Left cardiac atrium (tissue), 4 donors: ENCODE results near the gene BMAL1. TPM values are rescaled to one million over a fixed set of nuclear protein-coding genes. Genes with fewer than 3 reads are reported as not detected.

Experiments used
- ATAC-seq, 2 donors: fragments of 200-7000 bp; cut with Tn5 transposase; one replicate each; pipeline ENCODE4 v1.9.1; 2020; ENCODE audit warnings: mild to moderate bottlenecking in 2 of 2, moderate library complexity in 2 of 2
- DNase-seq: peaks from one replicate; pipeline ENCODE4 v3.0.0-alpha.2; 2020
- intact Hi-C, 2 donors: fragments of 100-400 bp; cut with DNase I; formaldehyde crosslinking; loops; one replicate each; pipeline versions ENCODE4 v1.14.1 to v1.15.1; 2022 to 2023
- total RNA-seq, 2 donors: library from RNA; stranded (reverse); fragmentation: NEBNext Ultra II Directional; extraction: Animal tissue kit (Norgen Biotek cat#: 25700); gene quantifications; one replicate each; pipeline ENCODE4 v1.2.1, GENCODE V29; 2021
- donor health status: DM: no; HTN: yes; CAD: no.
- donor health status: DM: no; HTN: yes; CAD: no; lungs with severe emphysema.
- donor health status: DM: yes; HTN: yes; CAD: no.
- donor health status: Dilated cardiomyopathy.

Gene BMAL1
- total RNA-seq, 2 donors from 2014 or later = 7.8 to 17.0 TPM

DNA sequence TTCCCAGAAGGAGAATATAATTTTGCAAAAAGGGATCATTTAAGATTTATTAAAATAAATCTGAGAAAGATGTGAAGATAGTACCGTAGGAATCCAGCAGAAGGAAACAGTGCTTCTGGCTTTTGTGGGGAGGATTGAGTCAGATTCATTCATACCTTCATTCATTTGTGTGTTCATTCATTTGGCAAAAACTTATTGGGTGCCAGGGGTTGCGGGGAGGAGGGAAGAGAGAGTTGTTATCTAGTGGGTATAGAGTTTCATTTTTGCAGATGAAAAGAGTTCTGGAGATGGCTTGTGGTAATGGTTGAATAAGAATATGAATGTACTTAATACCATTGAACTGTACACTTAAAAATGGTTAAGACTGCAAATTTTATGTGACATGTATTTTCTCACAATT, 31.1 kb downstream of the BMAL1 start:
- ATAC-seq (no peak), DNase-seq (no peak)
- intact Hi-C loops = no loop called here

DNA sequence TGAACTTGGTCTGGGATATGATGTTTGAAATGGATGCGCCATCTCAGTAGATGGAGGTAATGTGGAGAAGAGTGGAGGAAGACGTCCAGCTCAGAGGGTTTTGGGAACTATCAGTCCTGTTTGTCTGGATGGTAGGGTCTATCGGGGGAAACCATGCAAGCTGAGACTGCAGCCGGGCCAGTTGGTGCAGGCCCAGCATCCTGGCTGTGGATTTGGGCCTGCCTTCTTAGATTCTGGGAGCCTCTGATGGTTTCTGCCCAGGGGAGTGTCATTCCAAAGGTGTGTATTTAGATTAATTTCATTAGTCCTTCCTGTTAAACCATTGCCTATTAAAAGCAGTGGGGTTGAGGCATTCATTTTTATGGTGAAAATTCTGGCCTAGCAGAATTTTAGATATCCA, 31.6 kb downstream of the BMAL1 start:
- DNase-seq (no peak), ATAC-seq (no peak)
- intact Hi-C loops = no loop called here

DNA sequence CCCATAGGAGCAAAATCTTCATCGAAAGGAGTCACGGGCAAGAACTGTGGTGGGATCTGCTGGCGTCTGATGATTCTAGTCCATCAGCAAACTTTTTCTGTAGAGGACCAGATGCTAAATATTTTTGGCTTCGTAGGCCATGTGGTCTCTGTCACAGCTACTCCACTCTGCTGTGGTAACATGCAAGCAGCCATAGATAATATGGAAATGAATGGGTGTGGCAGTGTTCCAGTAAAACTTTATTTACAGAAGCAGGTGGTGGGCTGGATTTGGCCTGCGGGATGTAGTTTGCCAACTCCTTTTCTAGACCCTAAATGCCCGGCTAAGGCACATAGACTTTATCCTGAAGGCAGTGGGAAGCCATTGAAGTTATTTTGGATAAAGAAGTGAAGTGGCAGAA, 32.9 kb downstream of the BMAL1 start:
- DNase-seq (no peak), ATAC-seq (no peak)
- intact Hi-C loops = no loop called here

DNA sequence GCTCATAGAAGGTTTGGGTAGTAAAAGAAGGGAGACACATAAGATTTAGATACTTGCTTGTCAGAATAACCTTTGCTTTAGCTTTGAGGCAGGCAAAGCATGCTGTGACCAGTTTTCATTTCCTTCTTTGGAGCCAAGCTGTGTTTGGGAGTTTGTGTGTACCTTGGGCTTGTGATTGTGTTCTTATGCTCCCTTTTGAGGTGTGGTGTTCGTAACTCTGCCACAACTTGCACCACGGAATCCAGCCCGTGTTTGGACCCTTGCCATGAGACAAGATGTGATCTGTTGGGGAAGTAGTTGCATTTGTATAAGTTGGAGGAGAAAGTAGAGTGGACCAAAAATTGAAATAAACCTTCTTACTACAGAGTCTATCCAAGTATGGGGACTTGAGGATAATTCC, 34.0 kb downstream of the BMAL1 start:
- intact Hi-C loops = no loop called here
- DNase-seq (no peak), ATAC-seq (no peak)

DNA sequence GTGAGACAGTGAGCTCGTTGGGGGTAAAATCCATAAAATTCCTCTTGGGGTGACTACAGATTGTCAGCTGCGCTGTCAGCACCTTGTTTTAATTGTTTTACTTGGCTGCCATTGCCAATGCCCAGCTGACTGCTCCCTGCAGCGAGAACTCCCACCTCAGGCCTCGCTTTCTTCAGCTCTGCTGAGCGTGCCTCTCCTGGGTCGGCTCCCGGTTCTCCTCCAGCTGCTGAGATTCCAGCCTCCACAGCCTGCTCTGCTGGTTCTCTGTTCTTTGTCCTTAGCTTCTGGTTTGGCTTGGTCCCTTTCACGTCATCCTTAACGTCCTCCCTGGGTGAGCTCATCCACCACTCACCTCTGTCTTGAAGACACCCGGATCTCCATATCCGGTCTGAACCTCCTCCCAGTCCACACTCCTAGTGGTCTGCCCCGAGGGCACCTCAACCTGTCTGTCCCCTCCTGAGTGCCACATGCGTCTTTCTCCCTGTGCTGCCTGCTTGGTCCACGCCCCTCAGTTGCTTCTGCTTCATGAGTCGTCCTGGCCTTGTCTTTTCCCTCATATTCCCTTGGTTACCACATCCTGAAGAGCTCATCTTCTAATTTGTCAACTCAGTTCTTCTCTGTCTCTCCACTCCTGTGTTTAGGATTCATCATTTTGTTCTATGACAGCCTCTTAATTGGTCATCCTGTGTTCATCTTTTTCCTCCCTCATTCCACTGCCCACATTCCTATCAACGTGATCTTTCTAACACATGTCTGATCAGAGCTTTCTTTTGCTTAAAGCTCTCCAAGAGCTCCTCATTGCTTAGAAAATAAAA, 35.6 kb downstream of the BMAL1 start:
- intact Hi-C loops = no loop called here
- DNase-seq (no peak), ATAC-seq (peak in 1 of 2 donors; percentile 23)

DNA sequence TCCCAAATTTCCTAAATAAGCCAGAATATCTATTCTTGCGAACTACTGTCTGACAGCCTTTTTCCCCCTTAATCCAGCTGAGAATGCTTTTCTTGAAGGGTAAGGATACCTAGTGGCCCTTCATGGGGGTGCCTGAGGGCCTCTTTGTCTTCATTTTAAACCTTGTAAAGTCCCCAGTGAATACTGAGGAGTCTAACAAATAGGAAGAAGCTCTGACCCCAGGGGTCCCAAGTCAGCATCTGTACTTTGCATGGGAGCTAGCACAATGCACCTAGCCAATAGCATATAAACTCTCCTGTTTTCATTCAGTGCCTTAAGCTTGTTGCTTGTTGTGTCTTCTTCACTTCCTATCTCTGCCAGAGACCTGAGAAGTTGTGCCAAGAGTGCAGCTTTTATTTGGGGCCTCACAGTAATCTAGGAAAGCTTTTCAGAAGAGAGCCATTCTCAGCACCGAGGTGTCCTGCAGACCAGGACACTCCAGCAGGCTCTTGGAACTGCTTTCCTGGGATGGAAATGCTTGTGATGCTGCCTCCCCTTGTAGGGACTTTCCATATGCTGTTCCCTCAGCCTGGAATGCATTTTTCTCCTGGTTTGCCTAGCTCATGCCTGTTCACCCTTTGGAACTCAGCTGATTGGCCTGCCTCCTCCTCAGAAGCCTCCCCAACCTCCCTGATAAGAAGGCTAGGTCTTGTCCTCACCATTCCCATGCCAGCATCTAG, 37.2 kb downstream of the BMAL1 start:
- ATAC-seq (no peak), DNase-seq (no peak)
- intact Hi-C loops = no loop called here

DNA sequence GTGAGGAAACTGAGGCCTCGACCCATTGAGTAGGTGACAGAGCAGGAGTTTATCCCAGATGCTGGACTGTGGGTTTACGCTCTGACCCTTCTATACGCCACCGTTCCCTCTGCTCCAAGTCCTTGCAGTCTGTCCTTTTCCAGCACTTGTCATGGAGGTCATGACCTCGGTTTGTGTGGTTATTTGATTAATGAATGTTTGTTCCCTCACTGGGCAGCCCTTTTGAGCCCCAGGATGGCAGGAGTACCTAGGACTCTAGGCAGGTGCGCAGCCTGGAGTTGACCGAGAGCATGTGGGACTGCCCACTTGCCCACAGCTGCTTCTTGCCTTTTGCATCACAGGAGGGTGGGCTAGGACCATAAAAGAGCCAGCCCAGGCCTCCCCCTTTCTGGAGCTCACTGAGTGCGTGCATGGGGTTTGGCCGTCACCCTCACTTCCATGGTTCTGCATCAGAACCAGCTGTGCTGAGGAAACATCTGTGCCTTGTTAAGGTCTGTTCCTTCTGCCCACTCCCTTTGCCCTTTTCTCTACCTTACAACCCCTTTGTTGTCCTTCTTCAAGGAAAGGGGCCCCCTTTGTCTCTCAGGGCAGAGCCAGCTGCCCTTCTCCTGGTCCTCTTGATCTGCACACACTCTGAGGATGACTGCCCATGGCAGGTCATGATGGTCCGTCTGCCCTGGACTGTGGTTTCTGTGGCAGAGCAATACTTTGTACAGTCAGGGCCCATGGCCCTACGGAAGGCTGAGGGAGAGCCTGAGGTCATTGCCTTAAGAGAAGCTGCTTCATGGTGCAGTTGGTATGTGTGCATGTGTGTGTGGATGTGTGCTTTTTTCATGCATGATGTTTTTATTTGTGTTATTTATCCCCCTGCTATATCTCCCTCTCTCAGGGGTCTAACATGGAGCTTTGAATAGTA, 38.2 kb downstream of the BMAL1 start:
- intact Hi-C loops = no loop called here
- ATAC-seq (peak in 1 of 2 donors; percentile 37), DNase-seq (no peak)

DNA sequence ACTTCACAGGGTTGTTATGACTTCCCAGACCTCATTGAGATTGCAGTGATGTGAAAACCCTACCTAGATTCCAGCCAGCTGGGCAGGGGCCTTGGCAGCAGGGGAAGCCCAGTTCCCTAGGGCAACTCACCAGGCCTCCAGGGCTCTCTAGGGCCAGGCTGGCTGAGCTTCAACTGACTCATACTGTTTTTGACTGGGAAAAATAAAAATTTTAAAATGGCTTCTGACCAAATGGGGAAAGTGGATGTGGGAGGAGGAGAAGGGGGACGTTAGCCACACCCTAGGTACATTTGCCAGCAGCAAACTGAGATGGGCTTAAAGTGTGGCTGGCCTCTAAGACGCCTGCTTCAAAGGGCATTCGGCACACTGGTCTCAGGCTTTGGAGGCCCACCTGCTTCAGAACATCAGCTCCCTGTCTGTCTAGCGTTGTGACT, 39.0 kb downstream of the BMAL1 start:
- DNase-seq (peak; percentile 55), ATAC-seq (peak; percentile 79 to 82)
- intact Hi-C loops = no loop called here

DNA sequence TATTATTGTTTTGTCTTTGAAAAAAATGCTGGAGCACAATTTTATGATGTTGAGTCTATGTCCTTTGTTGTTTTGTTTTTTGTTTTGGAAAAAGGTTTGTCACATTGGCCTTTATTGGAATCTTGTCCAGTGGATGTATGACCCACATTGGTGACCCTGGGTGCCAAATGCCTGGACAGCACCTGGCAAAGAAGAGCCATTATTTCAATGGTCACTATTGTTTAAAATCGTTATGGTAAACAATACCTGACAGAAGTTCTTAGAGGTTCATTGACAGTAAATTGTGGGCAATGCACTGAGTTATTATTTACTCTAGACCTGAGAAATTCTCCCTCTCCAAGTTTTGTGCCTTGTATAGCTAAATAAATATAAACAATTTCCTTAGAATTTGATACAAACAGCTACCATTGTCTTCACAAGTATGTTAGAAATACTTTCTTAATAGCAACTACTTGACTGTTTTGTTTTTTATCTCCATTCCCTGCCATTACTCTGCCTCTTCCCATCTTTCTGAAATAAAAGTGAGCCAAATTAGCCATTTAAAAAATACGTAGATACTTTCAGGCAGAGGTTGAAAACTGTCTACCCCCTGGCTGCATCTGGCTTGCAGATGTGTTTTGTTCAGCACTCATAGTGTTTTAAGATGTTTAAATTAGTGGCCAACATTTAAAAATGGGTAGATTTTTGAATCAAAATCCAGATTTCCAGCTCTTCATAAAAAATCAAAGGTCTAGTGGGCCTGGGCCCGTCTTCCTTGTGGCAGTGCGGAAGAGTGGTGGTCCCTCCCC, 39.9 kb downstream of the BMAL1 start:
- no peak for ATAC-seq
- intact Hi-C loops = no loop called here
- DNase-seq = no peak

DNA sequence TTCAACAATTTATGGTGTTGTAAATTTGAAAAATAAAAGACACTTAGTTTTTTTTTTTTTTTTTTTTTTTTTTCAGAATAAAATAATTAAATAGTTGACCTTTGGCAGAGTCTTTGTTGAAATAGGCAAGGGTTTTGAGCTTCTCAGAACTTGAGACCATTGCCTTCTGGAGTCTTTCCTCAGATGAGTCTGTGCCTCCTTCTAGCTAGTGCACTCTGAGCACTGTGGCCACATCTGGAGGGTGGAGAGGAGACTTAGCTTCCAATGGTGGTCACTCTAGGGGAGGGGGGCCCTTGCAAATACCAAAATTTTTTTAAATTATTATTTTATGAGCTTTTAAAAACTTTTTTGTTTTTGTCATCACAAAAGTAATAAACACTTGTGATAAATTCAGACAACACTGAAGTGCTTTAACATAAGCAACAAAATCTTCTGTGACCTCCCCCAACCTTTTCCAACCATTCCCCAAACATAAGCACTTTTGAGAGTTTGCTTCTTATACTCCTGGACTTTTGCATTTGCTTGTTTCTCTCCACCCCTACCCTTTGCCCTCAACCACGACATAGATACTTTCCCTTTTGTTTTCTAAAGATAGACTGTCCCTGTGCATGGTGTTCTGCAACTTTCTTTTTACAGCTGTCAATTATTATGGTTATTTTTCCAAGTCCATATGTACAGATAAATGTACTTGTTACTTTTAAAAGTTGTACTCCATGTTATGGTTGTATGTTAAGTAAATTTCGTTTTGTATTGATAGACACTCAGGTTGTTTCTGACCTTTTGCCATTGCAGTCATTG, 41.1 kb downstream of the BMAL1 start:
- no peak for DNase-seq
- intact Hi-C loops = no loop called here
- no peak for ATAC-seq

DNA sequence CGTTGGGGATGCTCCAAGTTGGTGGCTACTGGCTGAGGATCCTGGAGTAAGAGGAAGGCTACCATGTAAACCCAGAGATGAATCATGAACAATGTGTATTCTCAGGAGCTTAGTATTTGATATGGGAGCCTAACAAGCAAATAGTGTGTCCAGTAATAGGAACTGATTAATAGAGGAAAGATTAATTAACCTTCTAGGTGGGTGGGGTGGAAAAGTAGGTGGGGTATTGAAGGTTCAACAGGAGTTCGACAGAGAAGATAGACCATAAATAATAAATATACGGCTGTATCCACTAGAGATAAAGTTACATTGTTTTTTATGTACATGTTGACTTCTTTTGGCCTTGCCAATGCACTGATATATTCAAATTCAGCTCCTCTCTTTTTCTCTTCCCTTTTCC, 43.1 kb downstream of the BMAL1 start:
- no peak for ATAC-seq
- intact Hi-C loops = no loop called here
- no peak for DNase-seq

DNA sequence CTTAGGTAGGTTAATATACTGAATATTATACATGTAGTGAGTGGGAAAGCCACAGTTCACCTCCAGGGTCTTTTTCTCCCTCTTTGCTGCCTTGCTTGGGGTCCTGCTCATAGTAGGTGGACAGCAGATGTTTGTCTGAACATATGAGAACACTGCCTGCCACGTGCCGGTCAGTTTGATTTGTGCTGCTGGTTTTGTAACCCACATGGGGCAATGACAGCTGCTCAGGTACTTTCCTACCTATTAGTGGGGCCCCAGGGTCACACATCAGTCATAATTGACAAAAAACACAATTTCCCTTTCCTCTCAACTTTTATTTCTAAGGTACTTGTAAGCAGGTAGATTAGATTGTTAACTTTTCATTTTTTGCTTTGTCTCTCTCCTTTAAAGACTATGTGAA, 43.8 kb downstream of the BMAL1 start:
- ATAC-seq (no peak), DNase-seq (no peak)
- intact Hi-C loops = no loop called here

DNA sequence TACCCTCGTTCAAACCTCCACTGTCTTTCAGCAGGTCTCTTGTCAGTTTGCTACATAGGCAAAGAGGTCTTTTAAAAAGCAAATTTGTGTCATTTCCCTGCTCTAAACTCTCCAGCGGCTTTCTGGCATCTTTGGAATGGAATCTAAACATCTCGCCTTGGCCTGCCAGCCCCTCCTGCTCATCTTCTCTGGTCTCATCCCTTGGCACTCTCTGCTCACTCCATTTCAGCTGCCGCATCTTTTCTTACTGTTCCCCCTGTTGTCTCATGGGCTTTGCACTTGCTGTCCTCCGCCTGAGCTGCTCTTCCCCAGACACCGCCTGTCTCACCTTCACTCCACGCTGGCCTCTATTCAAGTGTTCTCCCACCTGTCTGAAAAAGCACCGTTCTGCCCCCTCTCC, 46.6 kb downstream of the BMAL1 start:
- no peak for DNase-seq
- no peak for ATAC-seq
- intact Hi-C loops = no loop called here

DNA sequence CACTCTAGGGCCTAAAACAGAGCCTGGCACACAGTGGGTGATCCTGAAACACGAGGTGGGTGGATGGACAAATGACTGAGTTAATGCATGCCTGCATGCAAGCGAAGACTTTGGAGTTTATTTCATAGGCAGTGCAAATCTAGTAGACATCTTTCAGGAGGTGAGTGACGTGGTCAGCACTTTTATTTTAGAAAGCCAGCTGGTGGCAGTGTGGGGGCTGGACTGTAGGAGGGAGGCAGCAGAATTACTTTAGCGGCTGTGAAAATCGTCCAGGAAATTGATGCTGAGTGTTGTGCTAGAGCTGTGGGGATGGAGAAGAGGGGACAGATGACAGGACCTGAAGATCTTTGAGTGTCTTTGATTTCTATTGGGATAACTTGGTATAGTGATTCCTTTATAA, 47.1 kb downstream of the BMAL1 start:
- DNase-seq (no peak), ATAC-seq (no peak)
- intact Hi-C loops = no loop called here

DNA sequence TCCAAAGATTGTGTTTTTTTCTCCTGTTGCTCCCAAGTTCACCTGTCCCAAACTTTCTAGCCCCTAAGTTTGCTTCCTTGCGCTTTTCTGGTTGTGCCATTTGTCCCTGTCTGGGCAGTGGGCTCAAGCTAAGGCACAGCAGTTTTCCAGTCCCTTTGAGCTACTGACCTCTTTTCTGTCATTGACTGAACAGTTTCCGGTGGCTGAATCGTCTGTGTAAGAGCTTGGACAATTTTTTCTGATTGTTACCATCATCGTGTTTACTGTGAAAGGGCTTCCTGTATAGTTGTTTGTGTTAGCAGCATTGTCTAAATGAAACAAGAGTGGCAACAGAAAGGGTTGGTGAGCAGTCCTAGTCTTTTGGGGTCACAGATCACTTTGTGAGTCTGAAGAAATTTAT, 49.8 kb downstream of the BMAL1 start:
- intact Hi-C loops = no loop called here
- ATAC-seq (no peak), DNase-seq (no peak)

DNA sequence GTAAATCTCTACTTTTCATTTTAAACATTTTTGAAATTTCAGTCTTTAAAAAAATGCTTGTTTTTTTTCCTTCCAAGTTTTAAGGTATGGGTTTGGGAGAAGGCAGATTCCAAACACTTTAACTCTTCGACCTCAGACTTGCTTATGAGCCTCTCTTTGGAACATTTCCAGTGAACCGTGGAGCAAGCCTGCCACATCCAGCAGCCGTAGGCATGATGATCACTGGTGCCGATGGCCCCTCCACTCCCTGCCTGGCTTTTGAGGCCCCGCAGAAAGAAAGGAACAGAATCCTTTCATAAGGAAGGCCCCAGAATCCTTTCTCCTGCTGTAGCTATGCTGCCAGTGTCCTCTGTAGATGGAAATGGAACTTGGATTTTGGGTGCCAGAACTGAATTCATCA, 50.7 kb downstream of the BMAL1 start:
- no peak for ATAC-seq
- intact Hi-C loops = no loop called here
- DNase-seq = no peak

DNA sequence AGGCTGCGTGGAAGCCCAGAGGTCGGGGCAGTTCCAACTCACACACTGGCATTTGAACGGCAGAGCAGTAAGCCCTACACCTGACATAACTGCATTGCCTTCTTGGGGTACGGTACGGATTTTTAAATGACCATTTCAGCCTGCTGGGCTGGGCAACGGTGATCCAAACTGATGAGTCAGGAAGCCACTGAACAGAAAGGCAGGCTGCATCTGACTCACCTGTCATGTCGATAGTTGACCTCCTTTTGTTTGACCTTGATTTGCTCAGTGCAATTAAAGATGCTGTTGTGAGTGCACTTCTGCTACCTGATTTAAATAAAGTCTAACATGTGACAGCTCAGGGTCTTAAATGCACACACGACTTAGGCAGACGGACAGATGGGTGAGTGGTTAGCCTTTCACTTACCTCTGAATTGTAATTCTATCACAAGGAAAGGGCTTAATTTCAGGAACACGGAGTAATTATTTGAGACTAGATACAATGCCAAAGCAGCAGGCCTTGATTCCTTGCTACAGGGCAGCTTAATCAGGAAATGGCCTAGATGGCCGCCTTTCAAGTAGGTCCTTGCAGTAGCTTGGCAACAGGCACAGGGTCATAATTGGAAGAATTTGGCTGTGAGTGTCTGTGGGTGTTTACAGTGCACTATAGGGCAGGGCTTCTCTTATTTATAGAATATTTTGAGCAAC, 52.2 kb downstream of the BMAL1 start:
- DNase-seq = no peak
- intact Hi-C loops = loop anchor here (5.0 to 10.0 kb wide), 2 partner anchors 45 to 48 kb away; no protein-coding TSS in a partner anchor
- ATAC-seq = peak; percentile 77 to 84

DNA sequence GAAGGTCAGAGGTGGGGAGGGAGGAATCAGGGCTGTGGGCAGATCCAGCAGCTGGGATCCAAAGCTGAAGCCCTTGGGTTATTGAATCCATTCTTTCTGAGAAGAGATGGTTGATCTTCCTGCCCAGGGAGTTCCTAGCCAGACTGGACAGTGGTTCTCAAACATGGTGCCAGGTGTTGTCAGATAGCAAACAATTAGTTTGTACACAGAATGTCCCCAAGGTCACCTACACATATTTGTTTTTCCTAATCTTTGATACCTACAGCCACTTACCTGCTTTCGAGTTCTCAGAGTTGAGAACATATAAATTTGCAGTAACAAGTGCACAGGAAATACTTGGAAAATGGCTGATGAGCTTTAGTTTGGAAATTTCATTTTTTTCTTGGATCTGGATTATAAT, 54.5 kb downstream of the BMAL1 start:
- DNase-seq (no peak), ATAC-seq (no peak)
- intact Hi-C loops = loop anchor here (5.0 to 10.0 kb wide), 2 partner anchors 47 to 50 kb away; no protein-coding TSS in a partner anchor
